GM12891 (cell line): ENCODE measurements around the gene DYSF.
"Not testable (repeated sequence)": the region's sequence is repeated elsewhere in the genome, so short reads cannot be mapped to it uniquely, and the experiment has no call there.

Source experiments
- DNase-seq: peaks from one replicate; pipeline ENCODE4 v3.0.0; 2011; ENCODE audit warnings: low spot score; ENCODE audit not compliant: insufficient read length
- FAIRE-seq: peaks from 2 replicates; lab custom pipeline; 2011; peaks lifted over from hg19 to GRCh38; lab: Jason Lieb, UNC
- PAX5 ChIP-seq: IDR thresholded peaks from 2 replicates; pipeline ENCODE4 v1.6.1; 2011; ENCODE audit warnings: low read length, moderate library complexity, mild to moderate bottlenecking; ENCODE audit not compliant: insufficient read depth, severe bottlenecking
- POLR2A ChIP-seq: IDR thresholded peaks from 2 replicates; pipeline ENCODE4 v1.6.1; 2011; ENCODE audit warnings: low read depth, low read length, control low read depth
- POLR2AphosphoS5 ChIP-seq: IDR thresholded peaks from 2 replicates; pipeline ENCODE4 v1.6.1; 2011; ENCODE audit warnings: low read depth, low read length, control low read depth
- POU2F2 ChIP-seq: IDR thresholded peaks from 2 replicates; pipeline ENCODE4 v1.6.1; 2011; ENCODE audit warnings: low read depth, mild to moderate bottlenecking, control low read depth, low read length, moderate library complexity
- SPI1 ChIP-seq: IDR thresholded peaks from 2 replicates; pipeline ENCODE4 v1.6.1; 2011; ENCODE audit warnings: low read depth, low read length, control low read depth
- TAF1 ChIP-seq: IDR thresholded peaks from 2 replicates; pipeline ENCODE4 v1.6.1; 2011; ENCODE audit warnings: low read depth, low read length, control low read depth

DYSF gene

DNA sequence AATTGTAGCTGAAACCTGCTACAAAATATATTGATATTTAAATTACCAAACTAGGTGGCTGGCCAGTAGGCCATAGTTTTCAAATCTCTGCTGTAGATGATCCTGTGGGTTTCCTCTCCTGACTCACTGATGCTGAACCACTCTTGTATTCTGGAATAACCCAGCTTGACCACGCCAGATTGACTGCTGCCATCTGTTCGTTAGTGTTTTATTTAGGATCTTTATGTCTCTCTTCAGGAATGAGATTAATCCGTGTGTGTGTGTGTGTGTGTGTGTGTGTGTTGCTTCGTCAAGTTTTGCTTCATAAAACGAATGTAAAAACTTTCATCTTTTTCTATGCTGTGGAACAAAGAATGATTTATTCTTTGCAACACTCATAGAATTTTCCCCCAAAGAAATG, 187.1 kb downstream of the DYSF start:
- FAIRE-seq = no peak

DNA sequence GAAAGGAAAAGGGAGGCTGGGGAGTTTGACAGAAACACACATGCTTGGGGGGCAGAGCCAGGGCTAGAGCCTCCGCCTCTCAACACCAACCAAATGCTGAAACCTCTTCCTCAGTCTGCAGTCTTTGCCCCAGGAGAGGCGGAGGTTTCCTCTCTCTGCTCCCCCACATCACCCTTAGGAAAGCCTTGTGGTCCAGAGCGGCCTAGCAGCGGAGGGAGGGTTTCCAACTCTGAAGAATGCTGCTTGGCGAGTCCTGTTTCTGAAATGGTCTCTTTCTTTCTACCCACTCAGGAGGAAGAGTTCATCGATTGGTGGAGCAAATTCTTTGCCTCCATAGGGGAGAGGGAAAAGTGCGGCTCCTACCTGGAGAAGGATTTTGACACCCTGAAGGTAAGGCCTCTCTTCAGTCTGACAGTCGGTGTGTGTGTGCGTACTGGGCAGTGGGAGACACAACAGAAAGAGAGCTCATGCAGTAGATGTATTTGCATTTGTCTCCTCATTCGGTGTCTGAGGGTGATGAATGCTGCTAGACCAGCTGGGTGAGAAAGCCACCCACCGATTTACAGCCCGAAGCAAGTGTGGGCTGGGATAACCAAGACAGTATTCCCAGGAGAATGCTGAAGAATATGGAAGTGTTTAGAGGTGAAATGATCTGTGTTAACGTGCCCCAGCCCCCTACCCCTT, 190.5 kb downstream of the DYSF start:
- TF ChIP-seq POU2F2 (no peak), POLR2AphosphoS5 (no peak), PAX5 (no peak), TAF1 (no peak), POLR2A (no peak), SPI1 (no peak)
- DNase-seq (no peak), FAIRE-seq (no peak)

More for the DNA sequence above, 187.1 kb downstream of the DYSF start:
- no peak for DNase-seq
- TF ChIP-seq POLR2A = no peak
- no peak for TF ChIP-seq SPI1
- no peak for TF ChIP-seq TAF1
- no peak for TF ChIP-seq POU2F2
- no peak for TF ChIP-seq POLR2AphosphoS5
- no peak for TF ChIP-seq PAX5

DNA sequence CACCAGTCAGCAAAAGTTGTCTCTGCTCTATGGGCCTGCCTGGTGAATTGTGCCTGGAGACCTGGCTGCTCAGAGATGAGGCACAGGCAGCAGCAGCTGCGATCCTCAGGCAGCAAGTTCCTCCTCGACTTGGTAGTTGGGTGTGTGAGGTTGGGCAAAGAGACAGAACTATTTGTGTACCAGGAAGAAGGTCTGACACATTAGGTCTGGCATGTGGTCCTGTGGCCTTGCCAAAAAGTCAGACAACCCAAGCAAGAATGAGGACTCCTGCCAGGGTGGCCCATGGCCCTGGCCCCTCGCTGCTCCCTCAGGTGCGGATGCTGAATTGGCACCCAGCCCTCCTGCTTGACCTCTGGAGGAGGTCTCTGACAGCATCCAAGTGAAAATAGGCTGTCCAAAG, 192.7 kb downstream of the DYSF start:
- TF ChIP-seq TAF1 (no peak), POU2F2 (no peak), PAX5 (no peak), POLR2AphosphoS5 (no peak), POLR2A (no peak), SPI1 (no peak)
- no peak for DNase-seq
- FAIRE-seq = no peak

DNA sequence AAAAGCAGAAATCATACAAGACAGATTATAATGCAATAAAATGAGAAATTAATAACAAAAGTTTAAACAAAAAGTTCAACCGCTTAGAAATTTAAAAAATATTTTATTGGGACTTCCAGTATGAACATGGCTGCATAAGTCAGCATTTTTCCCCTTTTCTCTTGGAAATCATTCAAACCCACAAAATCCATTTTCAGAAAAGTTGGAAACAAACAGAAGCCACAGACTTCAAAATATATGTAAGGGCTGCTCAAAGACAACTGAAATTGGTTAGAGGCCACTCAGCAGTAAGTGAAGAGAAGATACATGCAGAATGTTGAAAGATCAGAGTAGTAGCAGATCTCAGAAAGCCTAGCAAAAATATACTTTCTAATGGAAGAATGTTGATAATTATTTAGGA, 194.0 kb downstream of the DYSF start:
- TF ChIP-seq PAX5 (no peak), POLR2A (no peak), POU2F2 (no peak), SPI1 (no peak), TAF1 (no peak), POLR2AphosphoS5 (no peak)
- DNase-seq (no peak), FAIRE-seq (no peak)

DNA sequence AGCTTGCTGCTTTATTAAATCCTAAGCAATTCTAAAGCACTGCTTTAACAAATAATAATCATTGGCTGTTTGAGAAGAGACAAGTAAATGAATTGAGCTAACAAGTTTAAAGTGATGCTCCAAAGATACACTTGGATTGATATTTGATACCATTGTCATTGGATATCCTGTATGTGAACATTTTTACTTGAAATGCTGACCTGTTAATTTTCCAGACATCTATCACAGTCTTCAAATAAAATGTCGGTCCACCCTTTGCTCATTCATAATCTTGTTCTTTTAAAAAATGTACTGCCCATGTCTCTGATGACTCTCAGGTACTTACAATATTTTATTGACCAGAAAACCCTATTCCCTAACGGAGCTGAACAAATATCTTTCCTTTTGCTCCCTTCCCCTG, 202.1 kb downstream of the DYSF start:
- FAIRE-seq = no peak
- TF ChIP-seq POU2F2 = no peak
- TF ChIP-seq TAF1 = no peak
- TF ChIP-seq POLR2AphosphoS5 = no peak
- no peak for TF ChIP-seq POLR2A
- no peak for TF ChIP-seq PAX5
- no peak for TF ChIP-seq SPI1

DNA sequence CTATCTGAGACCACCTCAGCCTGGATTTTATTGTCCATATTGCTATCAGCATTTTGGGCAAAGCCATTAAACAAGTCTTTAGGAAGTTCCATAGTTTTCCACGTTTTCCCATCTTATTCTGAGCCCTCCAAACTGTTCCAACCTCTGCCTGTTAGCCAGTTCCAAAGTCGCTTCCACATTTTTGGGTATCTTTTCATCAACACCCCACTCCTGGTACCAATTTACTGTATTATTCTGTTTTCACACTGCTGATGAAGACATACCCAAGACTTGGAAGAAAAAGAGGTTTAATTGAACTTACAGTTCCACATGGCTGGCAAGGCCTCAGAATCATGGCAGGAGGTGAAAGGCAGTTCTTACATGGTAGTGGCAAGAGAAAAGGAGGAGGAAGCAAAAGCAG, 204.9 kb downstream of the DYSF start:
- not testable (repeated sequence) for DNase-seq, FAIRE-seq

More for the DNA sequence above, 202.1 kb downstream of the DYSF start:
- no peak for DNase-seq

DNA sequence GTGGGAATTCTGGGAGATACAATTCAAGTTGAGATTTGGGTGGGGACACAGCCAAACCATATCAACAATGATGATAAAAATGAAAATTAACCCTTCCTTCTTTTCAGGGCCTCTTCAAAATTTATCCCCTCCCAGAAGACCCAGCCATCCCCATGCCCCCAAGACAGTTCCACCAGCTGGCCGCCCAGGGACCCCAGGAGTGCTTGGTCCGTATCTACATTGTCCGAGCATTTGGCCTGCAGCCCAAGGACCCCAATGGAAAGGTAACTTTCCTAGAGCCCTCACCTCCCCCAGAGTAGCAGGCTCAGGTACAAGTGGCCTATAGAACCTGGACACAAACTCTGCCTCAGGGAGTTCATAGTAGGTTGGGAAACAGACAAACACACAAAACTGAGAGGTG, 205.4 kb downstream of the DYSF start:
- DNase-seq (no peak), FAIRE-seq (no peak)
- TF ChIP-seq SPI1 (no peak), POLR2AphosphoS5 (no peak), TAF1 (no peak), POLR2A (no peak), POU2F2 (no peak), PAX5 (no peak)

DNA sequence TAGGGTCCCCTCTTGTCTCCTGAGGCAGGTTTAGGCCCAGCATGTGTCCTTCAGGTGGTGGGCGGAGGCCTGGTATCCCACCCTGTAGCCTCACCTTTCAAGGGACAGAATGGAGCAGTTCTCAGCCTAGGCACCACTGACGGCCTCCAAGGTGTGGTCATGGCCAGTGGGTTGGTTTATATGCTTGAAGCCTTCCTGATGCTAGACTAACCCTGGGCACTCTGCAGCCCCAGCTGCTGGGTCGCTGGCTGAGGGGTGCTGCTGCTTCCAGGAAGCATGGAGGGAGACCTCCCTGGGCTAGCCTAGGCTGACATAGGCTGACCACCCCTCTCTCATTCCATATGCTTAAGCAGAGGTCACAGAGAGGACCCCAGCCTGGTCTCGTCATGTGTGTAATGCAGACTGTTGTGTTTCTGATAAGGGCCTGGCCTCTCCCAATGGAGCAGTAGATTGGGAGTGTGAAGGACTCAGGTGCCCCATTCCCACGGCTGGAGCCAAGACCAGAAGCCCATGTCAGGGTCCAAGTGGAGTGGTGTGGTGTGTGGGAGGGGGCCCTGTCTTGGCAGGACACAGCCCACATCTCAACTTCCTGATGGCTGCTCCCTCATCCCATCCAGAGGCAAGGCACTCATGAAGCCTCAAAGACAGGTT, 206.6 kb downstream of the DYSF start:
- DNase-seq = no peak
- FAIRE-seq = no peak
- no peak for TF ChIP-seq TAF1
- TF ChIP-seq POU2F2 = no peak
- no peak for TF ChIP-seq POLR2AphosphoS5
- TF ChIP-seq POLR2A = no peak
- TF ChIP-seq PAX5 = no peak
- TF ChIP-seq SPI1 = no peak

DNA sequence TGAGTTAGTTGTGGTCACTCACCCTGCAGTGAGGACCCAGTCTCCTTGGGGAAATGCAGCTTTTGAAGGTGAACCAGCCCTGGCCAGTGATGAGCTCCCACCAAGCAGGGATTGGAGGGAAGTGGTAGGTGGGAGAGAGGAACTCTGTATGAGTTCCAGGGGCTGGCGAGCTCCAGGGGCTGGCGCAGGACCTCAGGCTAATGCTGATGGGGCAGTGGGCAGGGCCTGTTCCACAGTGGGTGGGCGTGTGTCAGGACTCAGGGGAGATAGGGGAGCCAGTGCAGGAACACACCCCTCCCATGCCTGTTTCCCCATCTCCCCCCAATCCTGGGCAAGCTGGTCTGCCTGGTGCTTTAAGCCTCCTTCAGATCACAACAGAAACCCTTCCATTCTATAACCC, 208.4 kb downstream of the DYSF start:
- TF ChIP-seq POLR2A = no peak
- no peak for TF ChIP-seq SPI1
- no peak for TF ChIP-seq POU2F2
- TF ChIP-seq PAX5 = no peak
- TF ChIP-seq POLR2AphosphoS5 = no peak
- no peak for TF ChIP-seq TAF1
- FAIRE-seq (no peak), DNase-seq (no peak)

DNA sequence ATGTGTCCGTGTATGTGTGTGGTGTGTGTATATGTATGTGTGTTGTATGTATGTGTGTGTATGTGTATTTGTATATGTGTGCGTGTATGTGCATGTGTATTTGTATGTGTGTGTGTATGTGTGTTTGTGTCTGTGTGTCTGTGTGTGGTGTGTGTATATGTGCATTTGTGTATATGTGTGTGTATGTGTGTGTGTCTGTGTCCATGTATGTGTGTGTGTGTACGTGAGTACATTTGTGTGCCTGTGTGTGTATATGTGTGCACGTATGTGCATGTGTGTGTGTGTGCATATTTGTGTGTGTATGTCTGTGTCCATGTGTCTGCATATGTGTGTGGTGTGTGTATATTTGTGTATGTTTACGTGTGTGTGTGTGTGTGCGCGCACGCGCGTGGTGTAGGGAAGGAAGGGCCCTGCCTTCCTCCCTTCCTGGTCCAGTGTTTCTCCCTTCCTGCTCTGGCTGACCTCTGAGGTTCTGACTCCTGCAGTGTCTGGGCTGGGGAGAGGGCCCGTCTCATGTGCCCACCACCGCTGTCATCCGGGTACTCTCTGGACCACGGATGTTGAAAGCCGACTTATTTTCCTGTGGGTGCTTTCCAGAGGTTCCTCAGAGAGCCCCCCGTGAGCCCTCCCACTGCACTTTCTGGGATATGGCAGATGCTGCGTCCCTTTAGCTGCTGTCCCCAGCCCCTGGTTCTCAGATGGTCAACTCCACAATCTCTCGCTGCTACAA, 209.5 kb downstream of the DYSF start:
- FAIRE-seq = peak; percentile 31
- no peak for DNase-seq
- no peak for TF ChIP-seq POLR2AphosphoS5
- no peak for TF ChIP-seq POLR2A
- TF ChIP-seq TAF1 = no peak
- TF ChIP-seq SPI1 = no peak
- TF ChIP-seq POU2F2 = no peak
